Sigmoid colon (tissue), 7 donors: Measurements from ENCODE around the gene LCN1. TPM values are rescaled to one million over a fixed set of nuclear protein-coding genes. Genes with fewer than 3 reads are reported as not detected.

Experiments
- DNase-seq: peaks from one replicate; pipeline ENCODE4 v3.0.0-alpha.2; 2019
- H3K27ac ChIP-seq, 4 donors: fragments of 200-600 bp; sonication (generic); one replicate each; pipeline ENCODE4 v1.5.1; 2016 to 2019; ENCODE audit warnings: mild to moderate bottlenecking in 1 of 4
- H3K27me3 ChIP-seq, 3 donors: fragments of 200-600 bp; sonication (generic); one replicate each; pipeline ENCODE4 v1.5.1; 2019; ENCODE audit warnings: mild to moderate bottlenecking in 1 of 3
- H3K36me3 ChIP-seq, 4 donors: fragments of 200-600 bp; sonication (generic); one replicate each; pipeline ENCODE4 v1.5.1; 2016 to 2019
- H3K4me1 ChIP-seq, 4 donors: fragments of 200-600 bp; sonication (generic); one replicate each; pipeline ENCODE4 v1.5.1; 2017 to 2019
- H3K4me3 ChIP-seq, 4 donors: fragments of 200-600 bp; sonication (generic); one replicate each; pipeline ENCODE4 v1.5.1; 2017 to 2019; ENCODE audit warnings: mild to moderate bottlenecking in 2 of 4, moderate library complexity in 1 of 4
- H3K9me3 ChIP-seq, 4 donors: fragments of 200-600 bp in 3 of 4; sonication (generic) in 3 of 4; one replicate each; pipeline versions ENCODE4 v1.5.1 to v1.6.1; 2013 to 2019
- EP300 ChIP-seq, 4 donors: sonication (generic); formaldehyde crosslinking; IDR thresholded peaks; one replicate each; pipeline ENCODE4 v1.6.1; 2017; ENCODE audit warnings: antibody characterized with exemption in 4 of 4
- POLR2A ChIP-seq, 2 donors: fragments of 450-650 bp; IDR thresholded peaks; one replicate each; pipeline ENCODE4 v1.6.1; 2016; ENCODE audit warnings: antibody characterized with exemption in 2 of 2, mild to moderate bottlenecking in 2 of 2, moderate library complexity in 2 of 2
- POLR2AphosphoS5 ChIP-seq, 4 donors: sonication (generic); formaldehyde crosslinking; IDR thresholded peaks; one replicate each; pipeline ENCODE4 v1.6.1; 2017; ENCODE audit warnings: antibody characterized with exemption in 4 of 4
- WGBS, 2 donors: extraction: QIAGEN DNeasy Blood & Tissue Kit; methylation state at CpG; one replicate each; pipeline ENCODE4 v1.1.7; 2013; 5-methylcytosine and 5-hydroxymethylcytosine counted together
- intact Hi-C: fragments of 100-400 bp; cut with DNase I; formaldehyde crosslinking; loops from one replicate; pipeline ENCODE4 v1.15.1; 2023
- polyA plus RNA-seq, 3 donors: library from polyadenylated mRNA; stranded (reverse); fragments of 200-250 nt; gene quantifications; one replicate each; pipeline ENCODE4 v1.2.3, GENCODE V29; 2013
- total RNA-seq, 4 donors: library from RNA; depleted of rRNA; stranded (reverse); fragments of >200 nt; gene quantifications; one replicate each; pipeline ENCODE4 v1.1.0, GENCODE V29; 2016
- TF ChIP-seq, protein P1 (sequence below), 4 experiments: fragments of 450-650 bp in 3 of 4; fragments of 200-600 bp in 1 of 4; IDR thresholded peaks; one replicate each; pipeline ENCODE4 v1.5.1; 2016 to 2019; ENCODE audit warnings: antibody characterized with exemption in 4 of 4, mild to moderate bottlenecking in 3 of 4, moderate library complexity in 2 of 4
- donor health status: healthy with polysubstance abuse.
- donor health status: Bipolar disorder and iron deficiency.
- donor health status: healthy.

Gene LCN1
- total and polyA plus RNA-seq, 7 donors, result 0.10 TPM; not detected in 6

DNA sequence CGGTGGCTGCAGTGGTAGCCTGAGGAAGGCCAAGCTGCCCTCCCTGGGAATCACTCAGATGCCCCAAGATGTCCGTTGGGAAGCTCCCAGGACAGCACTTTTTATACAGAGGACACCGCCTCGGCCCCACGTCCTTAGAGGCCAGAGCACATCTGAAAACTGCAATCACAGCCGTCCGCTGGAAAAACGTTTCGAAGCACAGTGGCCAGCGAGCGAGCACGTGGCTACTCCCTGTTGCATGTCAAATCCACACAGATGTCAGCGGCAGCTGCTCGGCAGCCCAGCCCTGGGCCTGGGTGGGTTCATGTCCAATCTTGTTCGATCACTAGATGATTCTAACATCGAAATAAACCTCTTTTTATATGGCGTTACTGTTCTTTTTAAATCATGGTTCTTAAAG, 32.7 kb upstream of the LCN1 start:
- 93 to 94% methylated on average over 17 of the region's 17 CpGs for WGBS, 2 donors
- TF ChIP-seq EP300 (IDR thresholded peaks at IDR 0.05) (no peak), POLR2AphosphoS5 (IDR thresholded peaks at IDR 0.05) (no peak), POLR2A (IDR thresholded peaks at IDR 0.05) (no peak)
- TF ChIP-seq, protein P1, sequence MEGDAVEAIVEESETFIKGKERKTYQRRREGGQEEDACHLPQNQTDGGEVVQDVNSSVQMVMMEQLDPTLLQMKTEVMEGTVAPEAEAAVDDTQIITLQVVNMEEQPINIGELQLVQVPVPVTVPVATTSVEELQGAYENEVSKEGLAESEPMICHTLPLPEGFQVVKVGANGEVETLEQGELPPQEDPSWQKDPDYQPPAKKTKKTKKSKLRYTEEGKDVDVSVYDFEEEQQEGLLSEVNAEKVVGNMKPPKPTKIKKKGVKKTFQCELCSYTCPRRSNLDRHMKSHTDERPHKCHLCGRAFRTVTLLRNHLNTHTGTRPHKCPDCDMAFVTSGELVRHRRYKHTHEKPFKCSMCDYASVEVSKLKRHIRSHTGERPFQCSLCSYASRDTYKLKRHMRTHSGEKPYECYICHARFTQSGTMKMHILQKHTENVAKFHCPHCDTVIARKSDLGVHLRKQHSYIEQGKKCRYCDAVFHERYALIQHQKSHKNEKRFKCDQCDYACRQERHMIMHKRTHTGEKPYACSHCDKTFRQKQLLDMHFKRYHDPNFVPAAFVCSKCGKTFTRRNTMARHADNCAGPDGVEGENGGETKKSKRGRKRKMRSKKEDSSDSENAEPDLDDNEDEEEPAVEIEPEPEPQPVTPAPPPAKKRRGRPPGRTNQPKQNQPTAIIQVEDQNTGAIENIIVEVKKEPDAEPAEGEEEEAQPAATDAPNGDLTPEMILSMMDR (IDR thresholded peaks at IDR 0.05), result no peak
- no peaks in the 10 kb centered on the region for H3K9me3 ChIP-seq
- no peak overlapping the region for H3K27ac ChIP-seq
- no peaks in the 10 kb centered on the region for H3K4me1 ChIP-seq
- intact Hi-C loops, result no loop called here
- peaks cover 5 to 61% (median 32%) of the 10 kb centered on the region in 4 donors for H3K36me3 ChIP-seq
- H3K27me3 ChIP-seq, result no peaks in the 10 kb centered on the region
- DNase-seq, result peak; percentile 37
- no peak overlapping the region for H3K4me3 ChIP-seq

DNA sequence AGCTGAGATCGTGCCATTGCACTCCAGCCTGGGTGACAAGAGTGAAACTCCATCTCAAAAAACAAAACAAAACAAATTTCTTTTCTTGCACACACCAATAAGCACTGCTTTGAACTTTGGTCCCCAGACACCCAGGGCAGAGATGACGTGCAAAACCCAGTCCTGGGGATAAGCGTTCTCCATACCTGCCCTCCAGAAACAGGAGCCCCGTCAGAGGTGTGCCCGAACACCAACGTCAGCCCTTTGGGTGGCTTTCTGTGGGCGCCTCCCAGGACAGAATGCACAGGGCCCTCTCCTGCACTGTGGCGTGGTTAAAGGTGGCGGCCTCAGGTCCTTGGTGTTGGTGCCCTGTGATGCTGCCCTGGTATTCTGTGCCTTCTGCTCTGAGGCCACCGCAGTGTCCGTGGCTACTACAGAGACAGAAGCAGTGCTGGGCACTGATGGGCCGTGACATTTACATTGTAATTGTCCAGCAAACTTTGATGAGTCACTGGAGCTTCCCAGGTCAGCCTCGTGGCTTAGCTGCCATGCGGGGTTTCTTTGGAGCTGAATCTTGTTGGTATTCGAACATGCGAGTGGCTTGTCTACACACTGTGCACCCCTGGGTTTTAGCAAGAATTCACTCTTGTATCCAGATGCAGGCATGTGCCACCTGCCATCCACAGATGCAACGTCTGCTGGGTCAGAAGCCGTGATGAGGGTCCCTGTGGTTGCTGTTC, 31.9 kb upstream of the LCN1 start:
- Histone ChIP-seq H3K9me3 (no peaks in the 10 kb centered on the region), H3K36me3 (peaks cover 5 to 53% (median 27%) of the 10 kb centered on the region in 4 donors), H3K4me1 (no peaks in the 10 kb centered on the region), H3K27ac (no peak overlapping the region), H3K27me3 (no peaks in the 10 kb centered on the region), H3K4me3 (no peak overlapping the region)
- peak; percentile 35 for DNase-seq
- intact Hi-C loops, result no loop called here
- WGBS, 2 donors, result 87 to 91% methylated on average over 18 of the region's 18 CpGs
- TF ChIP-seq, protein P1 (IDR thresholded peaks at IDR 0.05), result no peak
- TF ChIP-seq POLR2AphosphoS5 (IDR thresholded peaks at IDR 0.05) (no peak), POLR2A (IDR thresholded peaks at IDR 0.05) (no peak), EP300 (IDR thresholded peaks at IDR 0.05) (no peak)

DNA sequence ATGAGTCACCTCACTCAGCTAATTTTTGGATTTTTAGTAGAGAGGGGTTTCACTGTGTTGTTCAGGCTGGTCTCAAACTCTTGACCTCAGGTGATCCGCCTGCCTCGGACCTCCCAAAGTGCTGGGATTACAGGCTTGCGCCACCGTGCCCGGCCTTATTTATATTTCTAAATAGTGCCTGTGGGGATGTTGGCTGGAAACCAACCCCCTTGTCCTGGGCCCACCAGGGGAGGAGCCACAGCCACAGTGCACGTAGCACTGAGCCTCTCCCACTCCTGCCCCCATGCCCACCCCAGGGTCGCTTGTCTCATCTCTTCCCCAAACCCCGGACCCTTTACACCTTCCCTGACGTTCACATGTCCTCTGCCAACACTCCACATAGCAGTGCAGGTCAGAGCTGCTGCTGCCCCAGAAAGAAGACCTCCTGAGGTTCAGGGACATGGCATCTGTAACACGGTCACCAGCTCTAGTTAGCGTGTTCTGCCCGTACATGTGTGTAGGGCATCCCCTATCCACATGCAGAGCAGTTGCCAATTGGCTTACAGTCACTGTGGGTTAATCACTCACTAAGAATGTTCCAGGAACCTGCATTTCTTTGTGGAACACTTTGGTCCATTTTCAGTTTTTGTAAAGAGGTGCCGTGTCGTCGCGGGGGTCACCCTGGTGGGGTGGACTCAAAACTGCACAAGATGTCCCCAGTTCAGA, 30.9 kb upstream of the LCN1 start:
- intact Hi-C loops, result no loop called here
- H3K36me3 ChIP-seq, result peaks cover 0 to 43% (median 18%) of the 10 kb centered on the region in 4 donors
- H3K4me3 ChIP-seq, result no peak overlapping the region
- H3K9me3 ChIP-seq, result no peaks in the 10 kb centered on the region
- 91 to 95% methylated on average over 16 of the region's 16 CpGs for WGBS, 2 donors
- H3K4me1 ChIP-seq, result no peaks in the 10 kb centered on the region
- DNase-seq, result peak; percentile 35
- TF ChIP-seq POLR2A (IDR thresholded peaks at IDR 0.05), result no peak
- no peak for TF ChIP-seq POLR2AphosphoS5 (IDR thresholded peaks at IDR 0.05)
- TF ChIP-seq, protein P1 (IDR thresholded peaks at IDR 0.05), result no peak
- TF ChIP-seq EP300 (IDR thresholded peaks at IDR 0.05), result no peak
- H3K27ac ChIP-seq, result no peak overlapping the region
- no peaks in the 10 kb centered on the region for H3K27me3 ChIP-seq

DNA sequence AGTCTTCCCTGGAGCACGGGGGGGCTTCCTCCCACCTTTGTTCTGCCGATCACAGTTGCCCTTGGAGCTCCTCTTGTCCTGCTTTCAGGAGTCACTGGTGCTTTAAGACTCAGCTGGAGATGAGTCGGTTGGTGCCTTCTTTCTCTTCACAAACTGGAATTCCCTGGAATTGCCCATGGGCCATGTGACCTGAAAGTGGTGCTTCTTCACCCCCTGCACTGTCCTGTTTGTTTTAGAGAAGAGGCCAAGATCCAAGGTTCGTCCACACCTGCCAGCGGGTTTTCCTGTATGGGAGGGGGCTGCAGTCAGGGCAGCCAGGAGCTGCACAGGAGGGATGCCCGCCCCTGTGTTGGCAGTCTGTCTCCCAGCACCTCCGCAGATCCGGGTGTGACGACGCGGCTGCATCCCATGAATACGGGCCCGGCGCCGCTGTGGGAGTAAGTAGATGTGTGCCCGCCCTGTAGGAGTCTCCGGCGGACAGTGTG, 30.2 kb upstream of the LCN1 start:
- WGBS, 2 donors, result 83 to 90% methylated on average over 18 of the region's 18 CpGs
- intact Hi-C loops, result no loop called here

More for the DNA sequence above, 30.2 kb upstream of the LCN1 start:
- no peaks in the 10 kb centered on the region for H3K4me1 ChIP-seq
- no peak overlapping the region for H3K27ac ChIP-seq
- H3K27me3 ChIP-seq, result no peaks in the 10 kb centered on the region
- H3K9me3 ChIP-seq, result no peaks in the 10 kb centered on the region
- TF ChIP-seq, protein P1 (IDR thresholded peaks at IDR 0.05), result no peak
- TF ChIP-seq EP300 (IDR thresholded peaks at IDR 0.05) (no peak), POLR2AphosphoS5 (IDR thresholded peaks at IDR 0.05) (no peak), POLR2A (IDR thresholded peaks at IDR 0.05) (no peak)
- DNase-seq, result peak; percentile 56
- H3K4me3 ChIP-seq, result no peak overlapping the region
- peaks cover 0 to 36% (median 12%) of the 10 kb centered on the region in 4 donors for H3K36me3 ChIP-seq
